MM.1S (cell line): ENCODE results near the gene PSMC6.

ENCODE experiments used
- DNase-seq: peaks from one replicate; pipeline ENCODE4 v3.0.0-alpha.2; 2015
- H2AFZ ChIP-seq: fragments of 300-600 bp; sonication (generic); 2 replicates; pipeline ENCODE4 v1.6.0; 2016; ENCODE audit warnings: antibody characterized with exemption, low read length
- H3F3A ChIP-seq: fragments of 300-600 bp; sonication (generic); 2 replicates; pipeline ENCODE4 v1.6.1; 2016; ENCODE audit warnings: mild to moderate bottlenecking, antibody characterized with exemption, low read length, moderate library complexity, mixed read lengths; ENCODE audit not compliant: insufficient read depth
- H3K27ac ChIP-seq: fragments of 300-600 bp; sonication (generic); 2 replicates; pipeline ENCODE4 v1.5.1; 2016; ENCODE audit warnings: mild to moderate bottlenecking, low read length
- H3K27me3 ChIP-seq: fragments of 300-600 bp; sonication (generic); replicated peaks from 2 replicates; pipeline ENCODE4 v1.6.0; 2016; ENCODE audit warnings: low read length; ENCODE audit not compliant: insufficient read depth
- H3K36me3 ChIP-seq: fragments of 300-600 bp; sonication (generic); replicated peaks from 2 replicates; pipeline ENCODE4 v1.6.1; 2016; ENCODE audit warnings: mild to moderate bottlenecking, low read length, mixed read lengths; ENCODE audit not compliant: insufficient read depth
- H3K4me1 ChIP-seq: fragments of 300-600 bp; sonication (generic); 2 replicates; pipeline ENCODE4 v1.6.1; 2016; ENCODE audit warnings: low read length, mixed read lengths
- H3K4me2 ChIP-seq: fragments of 300-600 bp; sonication (generic); 2 replicates; pipeline ENCODE4 v1.6.0; 2016; ENCODE audit warnings: low read depth, low read length
- H3K4me3 ChIP-seq: fragments of 300-600 bp; sonication (generic); 2 replicates; pipeline ENCODE4 v1.5.1; 2016; ENCODE audit warnings: low read length, mixed read lengths
- H3K79me2 ChIP-seq: fragments of 300-600 bp; sonication (generic); 2 replicates; pipeline ENCODE4 v1.6.1; 2016; ENCODE audit warnings: mixed run types, low read length, mixed read lengths
- H3K9ac ChIP-seq: fragments of 300-600 bp; sonication (generic); 2 replicates; pipeline ENCODE4 v1.6.1; 2016; ENCODE audit warnings: low read length, mixed read lengths
- H3K9me2 ChIP-seq: fragments of 300-600 bp; sonication (generic); replicated peaks from 2 replicates; pipeline ENCODE4 v1.6.1; 2016; ENCODE audit warnings: mild to moderate bottlenecking, low read length, mixed read lengths; ENCODE audit not compliant: insufficient read depth
- H3K9me3 ChIP-seq: fragments of 300-600 bp; sonication (generic); replicated peaks from 2 replicates; pipeline ENCODE4 v1.6.1; 2016; ENCODE audit warnings: mild to moderate bottlenecking, low read length, mixed read lengths; ENCODE audit not compliant: insufficient read depth
- H4K20me1 ChIP-seq: fragments of 300-600 bp; sonication (generic); 2 replicates; pipeline ENCODE4 v1.6.1; 2016; ENCODE audit warnings: mild to moderate bottlenecking, low read length, moderate library complexity, mixed read lengths; ENCODE audit not compliant: insufficient read depth
- CTCF ChIP-seq: fragments of 300-600 bp; sonication (generic); IDR thresholded peaks from 2 replicates; pipeline ENCODE4 v1.5.1; 2016; ENCODE audit warnings: antibody characterized with exemption, low read length, mixed read lengths
- EZH2 ChIP-seq: fragments of 300-600 bp; sonication (generic); optimal IDR thresholded peaks from 2 replicates; pipeline ENCODE3; 2017; ENCODE audit warnings: low read depth, mild to moderate bottlenecking, antibody characterized with exemption, low read length, mixed read lengths
- EZH2phosphoT487 ChIP-seq: fragments of 300-600 bp; sonication (generic); IDR thresholded peaks from 2 replicates; pipeline ENCODE4 v1.6.1; 2018; ENCODE audit warnings: antibody characterized with exemption, low read length

The PSMC6 gene

GRCh38 chr14:52729585-52729924 is 22.6 kb downstream of the PSMC6 start:
- no peak overlapping the region for H3K27ac ChIP-seq
- no peak for DNase-seq
- H3K4me1 ChIP-seq, result peaks cover 10% of the 10 kb centered on the region; the same call in 1 of the 2 replicates
- peak overlapping the region; percentile 43; the same call in 1 of the 2 replicates for H3K4me2 ChIP-seq
- H3K9me2 ChIP-seq, result no peaks in the 10 kb centered on the region
- peaks cover 32% of the 10 kb centered on the region for H3K79me2 ChIP-seq
- peaks cover 7% of the 10 kb centered on the region for H3F3A ChIP-seq
- no peak for TF ChIP-seq CTCF
- no peak for TF ChIP-seq EZH2
- TF ChIP-seq EZH2phosphoT487, result no peak
- H3K4me3 ChIP-seq, result no peak overlapping the region; the same call in 1 of the 2 replicates
- no peak overlapping the region for H2AFZ ChIP-seq
- H3K9ac ChIP-seq, result no peak overlapping the region
- H4K20me1 ChIP-seq, result no peaks in the 10 kb centered on the region
- peaks cover 3% of the 10 kb centered on the region; the same call in 1 of the 2 replicates for H3K36me3 ChIP-seq
- no peaks in the 10 kb centered on the region for H3K27me3 ChIP-seq
- H3K9me3 ChIP-seq, result no peaks in the 10 kb centered on the region

GRCh38 chr14:52729925-52730708 is 23.1 kb downstream of the PSMC6 start, which contains the start of gene STYX:
Gene STYX, plus strand, starts transcription at chr14:52730166. Its CDS starts 309 bp downstream, at chr14:52730475.
- H3K27me3 ChIP-seq, result no peaks in the 10 kb centered on the region
- H3F3A ChIP-seq, result peaks cover 7% of the 10 kb centered on the region
- H3K9me2 ChIP-seq, result no peaks in the 10 kb centered on the region
- peak within 1 kb of the TSS; percentile 60 for H3K4me2 ChIP-seq
- peak within 1 kb of the TSS; percentile 38; the same call in 1 of the 2 replicates for H3K27ac ChIP-seq
- H3K4me1 ChIP-seq, result peaks cover 5% of the 10 kb centered on the region; the same call in 1 of the 2 replicates
- peak within 1 kb of the TSS; percentile 58 for H2AFZ ChIP-seq
- H3K36me3 ChIP-seq, result peaks cover 3% of the 10 kb centered on the region; the same call in 1 of the 2 replicates
- H3K9ac ChIP-seq, result peak within 1 kb of the TSS; percentile 76
- TF ChIP-seq EZH2 (no peak), EZH2phosphoT487 (no peak), CTCF (no peak)
- H3K79me2 ChIP-seq, result peaks cover 26% of the 10 kb centered on the region
- no peaks in the 10 kb centered on the region for H4K20me1 ChIP-seq
- peak; percentile 94 for DNase-seq
- peak within 1 kb of the TSS; percentile 87 for H3K4me3 ChIP-seq
- no peaks in the 10 kb centered on the region for H3K9me3 ChIP-seq

GRCh38 chr14:52730709-52731111 is 23.7 kb downstream of the PSMC6 start:
- peak overlapping the region; percentile 60 for H3K4me2 ChIP-seq
- TF ChIP-seq CTCF (no peak), EZH2 (no peak), EZH2phosphoT487 (no peak)
- no peaks in the 10 kb centered on the region for H3K27me3 ChIP-seq
- peak overlapping the region; percentile 76 for H3K9ac ChIP-seq
- H3K4me3 ChIP-seq, result peak overlapping the region; percentile 87
- H3K9me3 ChIP-seq, result no peaks in the 10 kb centered on the region
- peaks cover 7% of the 10 kb centered on the region for H3F3A ChIP-seq
- H4K20me1 ChIP-seq, result no peaks in the 10 kb centered on the region
- 0 out of 2 replicates have a peak, but pooled peaks cover 4% of the 10 kb centered on the region for H3K4me1 ChIP-seq
- H3K9me2 ChIP-seq, result no peaks in the 10 kb centered on the region
- peak overlapping the region; percentile 38; the same call in 1 of the 2 replicates for H3K27ac ChIP-seq
- no peak for DNase-seq
- H2AFZ ChIP-seq, result peak overlapping the region; percentile 58
- peaks cover 3% of the 10 kb centered on the region; the same call in 1 of the 2 replicates for H3K36me3 ChIP-seq
- peaks cover 24% of the 10 kb centered on the region for H3K79me2 ChIP-seq
